Measurements from ENCODE around the gene TOLLIP. TPM values are rescaled to one million over a fixed set of nuclear protein-coding genes. Genes with fewer than 3 reads are reported as not detected.

The TOLLIP gene
- total and polyA plus RNA-seq, 12 donors = 19.0 to 53.6 (median 42.6) TPM

DNA sequence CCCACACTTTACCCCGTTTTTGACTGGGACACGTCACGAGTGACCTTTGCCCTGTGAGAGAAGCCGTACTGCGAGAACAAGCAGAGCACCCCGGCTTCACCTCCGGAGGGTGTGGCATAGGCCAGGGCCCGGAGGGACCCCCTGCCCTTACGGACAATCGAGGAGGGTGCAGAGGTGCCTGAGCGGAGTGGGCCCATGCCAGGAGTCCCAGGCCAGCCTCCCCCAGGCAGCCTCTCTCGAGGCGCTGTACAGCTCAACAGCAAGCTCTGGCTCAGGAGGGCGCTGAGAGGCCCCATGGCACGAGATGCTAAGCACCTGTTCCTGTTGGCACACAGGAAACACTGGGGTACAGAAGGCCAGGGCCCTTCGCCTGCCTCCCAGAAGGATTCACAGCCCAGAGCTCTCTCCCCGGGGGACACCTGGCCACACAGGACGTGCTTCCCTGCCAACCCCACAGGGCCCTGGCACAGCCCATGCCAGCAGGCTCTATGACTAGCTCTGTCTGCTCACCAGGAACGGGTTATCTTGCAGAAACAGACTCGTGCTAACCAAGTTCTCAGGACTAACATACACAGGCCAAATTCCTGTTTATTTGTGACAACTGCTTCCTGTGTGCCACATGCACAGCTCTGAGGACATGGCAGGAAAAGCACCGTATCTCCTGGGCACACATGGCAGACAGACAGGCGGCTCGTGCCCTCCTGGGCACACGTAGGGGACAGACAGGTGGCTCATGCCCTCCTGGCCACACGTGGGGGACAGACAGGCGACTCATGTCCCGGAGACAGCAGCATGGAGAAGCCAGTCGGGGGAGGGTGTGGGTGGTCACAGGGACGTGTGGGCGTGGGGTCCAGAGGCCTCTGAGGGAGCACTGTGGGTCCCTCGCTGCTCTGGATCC is 11.6 kb downstream of the TOLLIP start:
- peaks cover 11 to 42% (median 27%) of the 10 kb centered on the region in 9 donors for H3K4me1 ChIP-seq
- peak in 1 of 2 donors; percentile 20 for DNase-seq
- H3K27me3 ChIP-seq = no peaks in the 10 kb centered on the region
- ATAC-seq = peak; percentile 25 to 79 (median 44)
- H3K27ac ChIP-seq = peak overlapping the region in 3 of 10 donors; percentile 7 to 55 (median 41)
- no peak overlapping the region for H3K4me3 ChIP-seq
- no peak for TF ChIP-seq CTCF (IDR thresholded peaks at IDR 0.05)
- WGBS, 2 donors = 72% methylated on average over 31 of the region's 31 CpGs
- H3K36me3 ChIP-seq = peaks cover 0 to 33% (median 9%) of the 10 kb centered on the region in 9 donors
- H3K9me3 ChIP-seq = no peaks in the 10 kb centered on the region
- intact Hi-C loops (cut with DNase I) = loop anchor here in 1 of 10 donors (10.0 kb wide), 1 partner anchor 217 kb away; no protein-coding TSS in a partner anchor

DNA sequence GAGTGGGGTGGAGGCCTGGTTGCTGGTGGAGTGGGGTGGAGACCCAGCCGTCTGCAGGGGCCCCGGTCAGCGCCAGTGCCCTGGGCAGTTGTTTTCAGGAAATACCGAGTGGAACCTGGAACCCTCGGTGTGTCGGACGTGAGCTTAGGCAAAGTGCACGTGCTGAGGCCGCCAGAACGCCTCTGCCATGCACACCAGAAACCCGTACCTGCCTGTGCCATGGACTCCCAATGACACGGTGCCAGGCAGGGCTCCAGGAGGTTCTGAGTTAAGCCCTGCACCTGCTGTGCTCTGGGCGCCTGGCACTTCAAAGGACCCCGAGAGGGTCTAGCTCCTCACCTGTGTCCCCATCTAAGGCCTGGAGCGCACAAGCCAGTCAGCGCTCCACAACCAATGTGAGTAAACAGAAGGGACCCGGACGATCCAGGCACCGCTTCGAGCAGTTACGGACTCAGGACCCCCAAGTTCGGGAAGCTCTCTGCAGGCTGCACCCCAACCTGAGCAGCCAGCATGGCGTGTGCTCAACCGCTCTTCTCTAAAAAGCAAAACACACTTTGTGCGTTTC is 12.3 kb downstream of the TOLLIP start:
- DNase-seq (no peak), ATAC-seq (no peak)
- Histone ChIP-seq H3K9me3 (no peaks in the 10 kb centered on the region), H3K4me1 (peaks cover 9 to 42% (median 27%) of the 10 kb centered on the region in 9 donors), H3K27ac (no peak overlapping the region), H3K36me3 (peaks cover 0 to 40% (median 9%) of the 10 kb centered on the region in 9 donors), H3K4me3 (no peak overlapping the region), H3K27me3 (no peaks in the 10 kb centered on the region)
- no peak for TF ChIP-seq CTCF (IDR thresholded peaks at IDR 0.05)
- intact Hi-C loops (cut with DNase I) = loop anchor here in 1 of 10 donors (10.0 kb wide), 1 partner anchor 218 kb away; no protein-coding TSS in a partner anchor
- WGBS, 2 donors = 93 to 95% methylated on average over 25 of the region's 25 CpGs

- whole genome bisulfite sequencing, 2 donors = 96 to 97% methylated on average over 9 of the region's 9 CpGs
- H3K4me1 ChIP-seq = peaks cover 9 to 42% (median 27%) of the 10 kb centered on the region in 9 donors
- H3K36me3 ChIP-seq = peaks cover 0 to 43% (median 9%) of the 10 kb centered on the region in 9 donors
- no peak for TF ChIP-seq CTCF (IDR thresholded peaks at IDR 0.05)
- H3K4me3 ChIP-seq = no peak overlapping the region
- DNase-seq (no peak), ATAC-seq (no peak)
- H3K27me3 ChIP-seq = no peaks in the 10 kb centered on the region
- intact Hi-C loops (cut with DNase I) = loop anchor here in 1 of 10 donors (10.0 kb wide), 1 partner anchor 219 kb away; no protein-coding TSS in a partner anchor
- H3K27ac ChIP-seq = no peak overlapping the region
- H3K9me3 ChIP-seq = no peaks in the 10 kb centered on the region
Observed at GRCh38 chr11:1296287-1296686, 13.1 kb downstream of the TOLLIP start.

GRCh38 chr11:1295591-1295990 is 13.8 kb downstream of the TOLLIP start:
- DNase-seq (no peak), ATAC-seq (no peak)
- no peak for TF ChIP-seq CTCF (IDR thresholded peaks at IDR 0.05)
- intact Hi-C loops (cut with DNase I) = loop anchor here in 1 of 10 donors (10.0 kb wide), 1 partner anchor 219 kb away; no protein-coding TSS in a partner anchor
- H3K27me3 ChIP-seq = no peaks in the 10 kb centered on the region
- no peak overlapping the region for H3K27ac ChIP-seq
- no peaks in the 10 kb centered on the region for H3K9me3 ChIP-seq
- 97% methylated on average over 23 of the region's 23 CpGs for WGBS, 2 donors
- H3K4me3 ChIP-seq = no peak overlapping the region
- peaks cover 0 to 49% (median 9%) of the 10 kb centered on the region in 9 donors for H3K36me3 ChIP-seq
- peaks cover 9 to 40% (median 27%) of the 10 kb centered on the region in 9 donors for H3K4me1 ChIP-seq
